Upper lobe of left lung (tissue), 4 donors: ENCODE data around the gene HSPA13.

Experiments used
- POLR2A ChIP-seq, 4 donors: fragments of 450-650 bp; IDR thresholded peaks; one replicate each; pipeline ENCODE4 v1.5.1; 2016 to 2017; ENCODE audit warnings: antibody characterized with exemption in 4 of 4, mild to moderate bottlenecking in 2 of 4
- TF ChIP-seq, protein P1 (sequence below), 6 experiments: fragments of 450-650 bp in 4 of 6; fragments of 200-600 bp in 2 of 6; sonication (generic) in 2 of 6; IDR thresholded peaks; one replicate each; pipeline ENCODE4 v1.5.1; 2016 to 2019; ENCODE audit warnings: antibody characterized with exemption in 6 of 6

DNA sequence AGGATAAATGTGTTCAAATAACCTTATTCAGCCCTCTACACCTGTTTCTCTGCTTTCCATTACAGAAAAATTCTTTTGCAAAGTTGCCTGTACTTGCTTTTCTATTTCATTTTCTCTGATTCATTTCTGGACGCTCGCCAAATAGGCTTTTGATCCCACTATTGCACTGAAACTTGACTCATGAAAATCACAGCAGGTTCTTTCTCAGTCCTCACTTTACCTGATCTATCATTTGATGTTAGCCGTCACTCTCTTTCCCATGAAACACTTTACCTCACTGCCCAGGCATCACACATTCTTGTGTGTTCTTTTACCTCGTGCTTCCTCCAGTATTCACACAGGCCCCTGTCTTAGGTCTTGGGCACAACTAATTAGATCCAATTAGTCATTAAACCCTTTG, 26.2 kb downstream of the HSPA13 start:
- TF ChIP-seq, protein P1, sequence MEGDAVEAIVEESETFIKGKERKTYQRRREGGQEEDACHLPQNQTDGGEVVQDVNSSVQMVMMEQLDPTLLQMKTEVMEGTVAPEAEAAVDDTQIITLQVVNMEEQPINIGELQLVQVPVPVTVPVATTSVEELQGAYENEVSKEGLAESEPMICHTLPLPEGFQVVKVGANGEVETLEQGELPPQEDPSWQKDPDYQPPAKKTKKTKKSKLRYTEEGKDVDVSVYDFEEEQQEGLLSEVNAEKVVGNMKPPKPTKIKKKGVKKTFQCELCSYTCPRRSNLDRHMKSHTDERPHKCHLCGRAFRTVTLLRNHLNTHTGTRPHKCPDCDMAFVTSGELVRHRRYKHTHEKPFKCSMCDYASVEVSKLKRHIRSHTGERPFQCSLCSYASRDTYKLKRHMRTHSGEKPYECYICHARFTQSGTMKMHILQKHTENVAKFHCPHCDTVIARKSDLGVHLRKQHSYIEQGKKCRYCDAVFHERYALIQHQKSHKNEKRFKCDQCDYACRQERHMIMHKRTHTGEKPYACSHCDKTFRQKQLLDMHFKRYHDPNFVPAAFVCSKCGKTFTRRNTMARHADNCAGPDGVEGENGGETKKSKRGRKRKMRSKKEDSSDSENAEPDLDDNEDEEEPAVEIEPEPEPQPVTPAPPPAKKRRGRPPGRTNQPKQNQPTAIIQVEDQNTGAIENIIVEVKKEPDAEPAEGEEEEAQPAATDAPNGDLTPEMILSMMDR (IDR thresholded peaks at IDR 0.05): no peak
- no peak for TF ChIP-seq POLR2A (IDR thresholded peaks at IDR 0.05)
